Upper lobe of left lung (tissue), 6 donors: Measurements from ENCODE around the gene ONECUT3. TPM values are rescaled to one million over a fixed set of nuclear protein-coding genes. Genes with fewer than 3 reads are reported as not detected.

Experiments
- ATAC-seq, 2 donors: fragments of 200-7000 bp; cut with Tn5 transposase; one replicate each; pipeline ENCODE4 v1.9.1; 2022; ENCODE audit warnings: mild to moderate bottlenecking in 2 of 2, moderate library complexity in 2 of 2; ENCODE audit not compliant: low FRiP score in 2 of 2
- DNase-seq, 2 donors: peaks; one replicate each; pipeline ENCODE4 v3.0.0-alpha.2; 2019 to 2020
- H3K27ac ChIP-seq, 4 donors: fragments of 200-600 bp; sonication (generic); one replicate each; pipeline ENCODE4 v1.5.1; 2016 to 2019
- H3K27me3 ChIP-seq, 4 donors: fragments of 200-600 bp; sonication (generic); one replicate each; pipeline ENCODE4 v1.5.1; 2017 to 2019
- H3K36me3 ChIP-seq, 4 donors: fragments of 200-600 bp; sonication (generic); one replicate each; pipeline ENCODE4 v1.5.1; 2016 to 2019
- H3K4me1 ChIP-seq, 4 donors: fragments of 200-600 bp; sonication (generic); one replicate each; pipeline ENCODE4 v1.5.1; 2018 to 2019
- H3K4me3 ChIP-seq, 4 donors: fragments of 200-600 bp; sonication (generic); one replicate each; pipeline ENCODE4 v1.5.1; 2017 to 2019; ENCODE audit warnings: mild to moderate bottlenecking in 2 of 4, moderate library complexity in 1 of 4
- H3K9me3 ChIP-seq, 4 donors: fragments of 200-600 bp; sonication (generic); one replicate each; pipeline ENCODE4 v1.5.1; 2018 to 2019
- CTCF ChIP-seq, 6 experiments: fragments of 450-650 bp in 4 of 6; fragments of 200-600 bp in 2 of 6; sonication (generic) in 2 of 6; IDR thresholded peaks; one replicate each; pipeline ENCODE4 v1.5.1; 2016 to 2019; ENCODE audit warnings: antibody characterized with exemption in 6 of 6
- EP300 ChIP-seq, 4 donors: sonication (generic); formaldehyde crosslinking; IDR thresholded peaks; one replicate each; pipeline ENCODE4 v1.5.1; 2017; ENCODE audit warnings: antibody characterized with exemption in 4 of 4, control low read depth in 2 of 4
- POLR2A ChIP-seq, 4 donors: fragments of 450-650 bp; IDR thresholded peaks; one replicate each; pipeline ENCODE4 v1.5.1; 2016 to 2017; ENCODE audit warnings: antibody characterized with exemption in 4 of 4, mild to moderate bottlenecking in 2 of 4
- POLR2AphosphoS5 ChIP-seq, 2 donors: sonication (generic); formaldehyde crosslinking; IDR thresholded peaks; one replicate each; pipeline ENCODE4 v1.5.1; 2017; ENCODE audit warnings: antibody characterized with exemption in 2 of 2
- WGBS, 2 donors: methylation state at CpG; one replicate each; pipeline ENCODE4 v1.1.5; 2017 to 2018; 5-methylcytosine and 5-hydroxymethylcytosine counted together
- total RNA-seq, 6 donors: library from RNA; depleted of rRNA in 4 of 6; stranded (reverse); fragments of >200 nt in 4 of 6; gene quantifications; one replicate each; pipeline versions ENCODE4 v1.1.0 to v1.2.1, GENCODE V29; 2016 to 2021
- donor health status: DM: no; HTN: no; CAD: no; lungs with moderate emphysema.
- donor health status: DM: no; HTN: yes; CAD: no; lungs with severe emphysema.

The ONECUT3 gene
- total RNA-seq, 6 donors from 2014 or later = not detected

GRCh38 chr19:1782521-1782920 lies 29.2 kb downstream of the ONECUT3 start:
- TF ChIP-seq POLR2AphosphoS5 (IDR thresholded peaks at IDR 0.05) (no peak), POLR2A (IDR thresholded peaks at IDR 0.05) (no peak), EP300 (IDR thresholded peaks at IDR 0.05) (no peak), CTCF (IDR thresholded peaks at IDR 0.05) (no peak)
- Histone ChIP-seq H3K27ac (no peak overlapping the region), H3K27me3 (peaks cover 0 to 17% (median 5%) of the 10 kb centered on the region in 4 donors), H3K36me3 (no peaks in the 10 kb centered on the region), H3K9me3 (peaks cover 8 to 11% (median 9%) of the 10 kb centered on the region in 4 donors), H3K4me3 (no peak overlapping the region), H3K4me1 (no peaks in the 10 kb centered on the region)
- ATAC-seq (no peak), DNase-seq (no peak)
- 59 to 76% methylated on average over 6 to 7 of the region's 7 CpGs for WGBS, 2 donors

- DNase-seq = no peak
- H3K4me1 ChIP-seq = no peaks in the 10 kb centered on the region
- ATAC-seq = no peak
- no peak overlapping the region for H3K4me3 ChIP-seq
- 100% methylated on average over 2 to 4 of the region's 4 CpGs for WGBS, 2 donors
- peaks cover 8 to 11% (median 9%) of the 10 kb centered on the region in 4 donors for H3K9me3 ChIP-seq
- no peak overlapping the region for H3K27ac ChIP-seq
- TF ChIP-seq POLR2AphosphoS5 (IDR thresholded peaks at IDR 0.05) (no peak), CTCF (IDR thresholded peaks at IDR 0.05) (no peak), EP300 (IDR thresholded peaks at IDR 0.05) (no peak), POLR2A (IDR thresholded peaks at IDR 0.05) (no peak)
- peaks cover 0 to 12% (median 3%) of the 10 kb centered on the region in 4 donors for H3K27me3 ChIP-seq
- no peaks in the 10 kb centered on the region for H3K36me3 ChIP-seq
Observed at GRCh38 chr19:1783354-1783753, 30.0 kb downstream of the ONECUT3 start.

GRCh38 chr19:1783874-1784273 lies 30.6 kb downstream of the ONECUT3 start:
- WGBS, 2 donors = 75 to 92% methylated on average over 8 to 9 of the region's 9 CpGs
- H3K27ac ChIP-seq = no peak overlapping the region
- ATAC-seq (no peak), DNase-seq (no peak)
- peaks cover 0 to 10% (median 4%) of the 10 kb centered on the region in 4 donors for H3K27me3 ChIP-seq
- H3K4me3 ChIP-seq = no peak overlapping the region
- no peaks in the 10 kb centered on the region for H3K36me3 ChIP-seq
- peaks cover 0 to 4% (median 1%) of the 10 kb centered on the region in 4 donors for H3K4me1 ChIP-seq
- peaks cover 8 to 11% (median 9%) of the 10 kb centered on the region in 4 donors for H3K9me3 ChIP-seq
- TF ChIP-seq POLR2A (IDR thresholded peaks at IDR 0.05) = no peak
- TF ChIP-seq EP300 (IDR thresholded peaks at IDR 0.05) = no peak
- no peak for TF ChIP-seq CTCF (IDR thresholded peaks at IDR 0.05)
- no peak for TF ChIP-seq POLR2AphosphoS5 (IDR thresholded peaks at IDR 0.05)

GRCh38 chr19:1785310-1785709 lies 32.0 kb downstream of the ONECUT3 start:
- Histone ChIP-seq H3K9me3 (peaks cover 8 to 11% (median 9%) of the 10 kb centered on the region in 4 donors), H3K36me3 (no peaks in the 10 kb centered on the region), H3K4me3 (no peak overlapping the region), H3K27me3 (peaks cover 0 to 13% (median 3%) of the 10 kb centered on the region in 4 donors), H3K27ac (no peak overlapping the region), H3K4me1 (peaks cover 0 to 15% (median 9%) of the 10 kb centered on the region in 4 donors)
- DNase-seq = peak in 1 of 2 donors; percentile 79
- TF ChIP-seq CTCF (IDR thresholded peaks at IDR 0.05) (no peak), POLR2A (IDR thresholded peaks at IDR 0.05) (no peak), EP300 (IDR thresholded peaks at IDR 0.05) (no peak), POLR2AphosphoS5 (IDR thresholded peaks at IDR 0.05) (no peak)
- no peak for ATAC-seq
- WGBS, 2 donors = 88 to 91% methylated on average over 7 to 19 of the region's 19 CpGs

GRCh38 chr19:1786668-1787067 lies 33.4 kb downstream of the ONECUT3 start:
- Histone ChIP-seq H3K36me3 (no peaks in the 10 kb centered on the region), H3K9me3 (peaks cover 5 to 8% (median 7%) of the 10 kb centered on the region in 4 donors), H3K27me3 (peaks cover 0 to 13% (median 2%) of the 10 kb centered on the region in 4 donors), H3K27ac (no peak overlapping the region), H3K4me1 (peaks cover 0 to 15% (median 9%) of the 10 kb centered on the region in 4 donors), H3K4me3 (no peak overlapping the region)
- 71 to 90% methylated on average over 1 to 8 of the region's 8 CpGs for WGBS, 2 donors
- ATAC-seq (no peak), DNase-seq (no peak)
- TF ChIP-seq EP300 (IDR thresholded peaks at IDR 0.05) (no peak), POLR2AphosphoS5 (IDR thresholded peaks at IDR 0.05) (no peak), POLR2A (IDR thresholded peaks at IDR 0.05) (no peak), CTCF (IDR thresholded peaks at IDR 0.05) (no peak)
